ENCODE results near the gene NUDT11. TPM values are rescaled to one million over a fixed set of nuclear protein-coding genes. Genes with fewer than 3 reads are reported as not detected.
"Not testable (repeated sequence)": the region's sequence is repeated elsewhere in the genome, so short reads cannot be mapped to it uniquely, and the experiment has no call there.

NUDT11 gene
- total RNA-seq, 1 donor from 2014 or later, result 12.7 TPM

DNA sequence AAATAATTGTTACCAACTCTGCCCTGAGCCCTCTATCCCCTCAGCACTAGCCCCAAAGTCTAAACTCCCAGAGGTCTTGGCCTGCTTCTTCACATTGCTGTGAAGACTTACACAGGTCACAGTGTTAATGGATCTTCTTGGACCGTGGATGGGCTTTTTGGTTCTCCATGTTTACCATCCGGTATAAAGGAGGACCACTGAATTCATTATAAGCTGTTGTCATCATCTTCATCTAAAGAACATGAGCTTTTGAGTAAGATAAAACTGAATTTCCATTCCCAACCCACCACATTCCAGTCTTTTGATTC lies 8.5 kb downstream of the NUDT11 start:
- Histone ChIP-seq H3K27ac (ENCODE audit: low read depth, low read length) (peak overlapping the region; percentile 58), H2AFZ (ENCODE audit: low read depth, low read length) (no peak overlapping the region), H3K27me3 (ENCODE audit: insufficient read depth, low read length) (no peaks in the 10 kb centered on the region), H3K9me3 (ENCODE audit: insufficient read depth, low read depth, low read length) (no peaks in the 10 kb centered on the region), H3K4me3 (ENCODE audit: insufficient read depth, low read depth, low read length) (no peak overlapping the region), H3K36me3 (ENCODE audit: insufficient read depth, low read length) (no peaks in the 10 kb centered on the region), H3K4me1 (ENCODE audit: insufficient read depth, low read length) (peaks cover 6% of the 10 kb centered on the region), H4K20me1 (ENCODE audit: insufficient read depth, low read length) (no peaks in the 10 kb centered on the region), H3K9ac (ENCODE audit: low read length) (no peak overlapping the region), H3K4me2 (ENCODE audit: low read length) (peak overlapping the region; percentile 37), H3K79me2 (ENCODE audit: insufficient read depth, low read length) (peaks cover 8% of the 10 kb centered on the region)
- TF ChIP-seq EZH2 (IDR thresholded peaks at IDR 0.05; ENCODE audit: insufficient read depth, low read length), result no peak
- TF ChIP-seq, protein P1, sequence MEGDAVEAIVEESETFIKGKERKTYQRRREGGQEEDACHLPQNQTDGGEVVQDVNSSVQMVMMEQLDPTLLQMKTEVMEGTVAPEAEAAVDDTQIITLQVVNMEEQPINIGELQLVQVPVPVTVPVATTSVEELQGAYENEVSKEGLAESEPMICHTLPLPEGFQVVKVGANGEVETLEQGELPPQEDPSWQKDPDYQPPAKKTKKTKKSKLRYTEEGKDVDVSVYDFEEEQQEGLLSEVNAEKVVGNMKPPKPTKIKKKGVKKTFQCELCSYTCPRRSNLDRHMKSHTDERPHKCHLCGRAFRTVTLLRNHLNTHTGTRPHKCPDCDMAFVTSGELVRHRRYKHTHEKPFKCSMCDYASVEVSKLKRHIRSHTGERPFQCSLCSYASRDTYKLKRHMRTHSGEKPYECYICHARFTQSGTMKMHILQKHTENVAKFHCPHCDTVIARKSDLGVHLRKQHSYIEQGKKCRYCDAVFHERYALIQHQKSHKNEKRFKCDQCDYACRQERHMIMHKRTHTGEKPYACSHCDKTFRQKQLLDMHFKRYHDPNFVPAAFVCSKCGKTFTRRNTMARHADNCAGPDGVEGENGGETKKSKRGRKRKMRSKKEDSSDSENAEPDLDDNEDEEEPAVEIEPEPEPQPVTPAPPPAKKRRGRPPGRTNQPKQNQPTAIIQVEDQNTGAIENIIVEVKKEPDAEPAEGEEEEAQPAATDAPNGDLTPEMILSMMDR (IDR thresholded peaks at IDR 0.05; ENCODE audit: insufficient read depth, low read depth, low read length), result no peak
- peaks cover 4% of the 10 kb centered on the region for H3K4me1 Mint-ChIP-seq (ENCODE audit: low read depth, unreplicated experiment)
- no peaks in the 10 kb centered on the region for H3K9me3 Mint-ChIP-seq (ENCODE audit: unreplicated experiment)
- H3K4me3 Mint-ChIP-seq (ENCODE audit: unreplicated experiment), result no peak overlapping the region
- no peaks in the 10 kb centered on the region for H3K36me3 Mint-ChIP-seq (ENCODE audit: low read depth, unreplicated experiment)
- FAIRE-seq (no peak), DNase-seq (ENCODE audit: low read depth) (peak; percentile 31)
- H3K27ac Mint-ChIP-seq (ENCODE audit: unreplicated experiment), result peak overlapping the region; percentile 78
- H3K27me3 Mint-ChIP-seq (ENCODE audit: low read depth, unreplicated experiment), result no peaks in the 10 kb centered on the region

DNA sequence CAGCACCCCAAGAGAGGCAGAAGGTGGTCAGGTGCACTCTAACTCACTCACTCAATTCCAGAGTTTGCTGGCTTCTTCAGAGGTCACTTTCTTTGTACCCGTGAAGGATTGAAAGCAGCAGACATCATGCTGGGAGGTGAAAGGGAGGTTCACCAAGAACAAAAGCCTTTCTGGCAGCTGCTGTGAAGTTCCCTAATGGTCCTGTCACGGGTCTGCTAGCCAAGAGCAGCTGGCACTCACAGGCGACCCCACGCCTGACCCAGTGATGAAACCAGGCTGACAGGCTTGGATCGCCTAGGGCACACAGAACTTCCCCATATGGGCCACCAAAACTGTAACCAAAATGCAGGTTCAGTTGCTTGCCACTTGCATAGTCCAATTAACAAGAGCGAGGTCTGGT lies 11.8 kb downstream of the NUDT11 start:
- DNase-seq (ENCODE audit: low read depth), result no peak
- FAIRE-seq, result no peak
- no peaks in the 10 kb centered on the region for H3K36me3 Mint-ChIP-seq (ENCODE audit: low read depth, unreplicated experiment)

DNA sequence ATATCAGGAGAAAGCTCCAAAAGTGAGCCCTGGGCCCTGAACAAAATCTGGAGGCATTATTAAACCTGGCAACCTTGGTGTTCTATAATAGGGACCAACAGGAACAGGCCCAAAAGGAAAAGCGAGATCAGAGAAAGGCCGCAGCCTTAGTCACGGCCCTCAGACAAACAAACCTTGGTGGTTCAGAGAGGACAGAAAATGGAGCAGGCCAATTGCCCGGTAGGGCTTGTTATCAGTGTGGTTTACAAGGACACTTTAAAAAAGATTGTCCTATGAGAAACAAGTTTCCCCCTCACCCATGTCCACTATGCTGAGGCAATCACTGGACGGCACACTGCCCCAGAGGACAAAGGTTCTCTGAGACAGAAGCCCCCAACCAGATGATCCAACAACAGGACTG lies 14.0 kb downstream of the NUDT11 start:
- not testable (repeated sequence) for H4K20me1 ChIP-seq (ENCODE audit: insufficient read depth, low read length); H3K27ac Mint-ChIP-seq (ENCODE audit: unreplicated experiment); FAIRE-seq; H3K4me3 ChIP-seq (ENCODE audit: insufficient read depth, low read depth, low read length); H3K4me1 Mint-ChIP-seq (ENCODE audit: low read depth, unreplicated experiment); H3K79me2 ChIP-seq (ENCODE audit: insufficient read depth, low read length); H3K36me3 ChIP-seq (ENCODE audit: insufficient read depth, low read length); H3K9me3 ChIP-seq (ENCODE audit: insufficient read depth, low read depth, low read length); H3K9me3 Mint-ChIP-seq (ENCODE audit: unreplicated experiment); H3K4me1 ChIP-seq (ENCODE audit: insufficient read depth, low read length); H2AFZ ChIP-seq (ENCODE audit: low read depth, low read length); H3K4me3 Mint-ChIP-seq (ENCODE audit: unreplicated experiment); H3K4me2 ChIP-seq (ENCODE audit: low read length); DNase-seq (ENCODE audit: low read depth); H3K27me3 Mint-ChIP-seq (ENCODE audit: low read depth, unreplicated experiment); H3K36me3 Mint-ChIP-seq (ENCODE audit: low read depth, unreplicated experiment); H3K9ac ChIP-seq (ENCODE audit: low read length); H3K27me3 ChIP-seq (ENCODE audit: insufficient read depth, low read length); H3K27ac ChIP-seq (ENCODE audit: low read depth, low read length)

More for the DNA sequence above, 11.8 kb downstream of the NUDT11 start:
- TF ChIP-seq, protein P1 (IDR thresholded peaks at IDR 0.05; ENCODE audit: insufficient read depth, low read depth, low read length), result no peak
- no peak for TF ChIP-seq EZH2 (IDR thresholded peaks at IDR 0.05; ENCODE audit: insufficient read depth, low read length)
- peaks cover 6% of the 10 kb centered on the region for H3K4me1 ChIP-seq (ENCODE audit: insufficient read depth, low read length)
- H3K27ac Mint-ChIP-seq (ENCODE audit: unreplicated experiment), result no peak overlapping the region
- H3K4me3 Mint-ChIP-seq (ENCODE audit: unreplicated experiment), result no peak overlapping the region
- H3K4me3 ChIP-seq (ENCODE audit: insufficient read depth, low read depth, low read length), result no peak overlapping the region
- H3K79me2 ChIP-seq (ENCODE audit: insufficient read depth, low read length), result no peaks in the 10 kb centered on the region
- no peaks in the 10 kb centered on the region for H3K27me3 Mint-ChIP-seq (ENCODE audit: low read depth, unreplicated experiment)
- H3K27me3 ChIP-seq (ENCODE audit: insufficient read depth, low read length), result no peaks in the 10 kb centered on the region
- no peak overlapping the region for H3K27ac ChIP-seq (ENCODE audit: low read depth, low read length)
- H3K4me1 Mint-ChIP-seq (ENCODE audit: low read depth, unreplicated experiment), result peaks cover 4% of the 10 kb centered on the region
- no peaks in the 10 kb centered on the region for H3K9me3 ChIP-seq (ENCODE audit: insufficient read depth, low read depth, low read length)
- H2AFZ ChIP-seq (ENCODE audit: low read depth, low read length), result no peak overlapping the region
- H3K9ac ChIP-seq (ENCODE audit: low read length), result no peak overlapping the region
- H3K4me2 ChIP-seq (ENCODE audit: low read length), result no peak overlapping the region
- no peaks in the 10 kb centered on the region for H4K20me1 ChIP-seq (ENCODE audit: insufficient read depth, low read length)
- no peaks in the 10 kb centered on the region for H3K36me3 ChIP-seq (ENCODE audit: insufficient read depth, low read length)
- peaks cover 6% of the 10 kb centered on the region for H3K9me3 Mint-ChIP-seq (ENCODE audit: unreplicated experiment)

Measured in astrocyte (in vitro differentiated cells and primary cell).